DOHH2 (cell line): Measurements from ENCODE around the gene GPR171.

Source experiments
- EZH2phosphoT487 ChIP-seq: fragments of 200-600 bp; sonication (generic); IDR thresholded peaks from 2 replicates; pipeline ENCODE4 v1.6.1; 2017; ENCODE audit warnings: borderline replicate concordance, mild to moderate bottlenecking, antibody characterized with exemption, low read length, moderate library complexity, mixed read lengths
- TF ChIP-seq, protein P1 (sequence below): fragments of 200-600 bp; sonication (generic); IDR thresholded peaks from one replicate; pipeline ENCODE4 v1.5.1; 2014; ENCODE audit warnings: antibody characterized with exemption, mild to moderate bottlenecking, low read depth, low read length; ENCODE audit not compliant: poor library complexity, severe bottlenecking

GRCh38 chr3:151175952-151176351, 27.1 kb downstream of the GPR171 start:
- TF ChIP-seq, protein P1, sequence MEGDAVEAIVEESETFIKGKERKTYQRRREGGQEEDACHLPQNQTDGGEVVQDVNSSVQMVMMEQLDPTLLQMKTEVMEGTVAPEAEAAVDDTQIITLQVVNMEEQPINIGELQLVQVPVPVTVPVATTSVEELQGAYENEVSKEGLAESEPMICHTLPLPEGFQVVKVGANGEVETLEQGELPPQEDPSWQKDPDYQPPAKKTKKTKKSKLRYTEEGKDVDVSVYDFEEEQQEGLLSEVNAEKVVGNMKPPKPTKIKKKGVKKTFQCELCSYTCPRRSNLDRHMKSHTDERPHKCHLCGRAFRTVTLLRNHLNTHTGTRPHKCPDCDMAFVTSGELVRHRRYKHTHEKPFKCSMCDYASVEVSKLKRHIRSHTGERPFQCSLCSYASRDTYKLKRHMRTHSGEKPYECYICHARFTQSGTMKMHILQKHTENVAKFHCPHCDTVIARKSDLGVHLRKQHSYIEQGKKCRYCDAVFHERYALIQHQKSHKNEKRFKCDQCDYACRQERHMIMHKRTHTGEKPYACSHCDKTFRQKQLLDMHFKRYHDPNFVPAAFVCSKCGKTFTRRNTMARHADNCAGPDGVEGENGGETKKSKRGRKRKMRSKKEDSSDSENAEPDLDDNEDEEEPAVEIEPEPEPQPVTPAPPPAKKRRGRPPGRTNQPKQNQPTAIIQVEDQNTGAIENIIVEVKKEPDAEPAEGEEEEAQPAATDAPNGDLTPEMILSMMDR: no peak
- TF ChIP-seq EZH2phosphoT487: no peak
